Measurements from ENCODE around the gene SEMA4D.

Gene SEMA4D

DNA sequence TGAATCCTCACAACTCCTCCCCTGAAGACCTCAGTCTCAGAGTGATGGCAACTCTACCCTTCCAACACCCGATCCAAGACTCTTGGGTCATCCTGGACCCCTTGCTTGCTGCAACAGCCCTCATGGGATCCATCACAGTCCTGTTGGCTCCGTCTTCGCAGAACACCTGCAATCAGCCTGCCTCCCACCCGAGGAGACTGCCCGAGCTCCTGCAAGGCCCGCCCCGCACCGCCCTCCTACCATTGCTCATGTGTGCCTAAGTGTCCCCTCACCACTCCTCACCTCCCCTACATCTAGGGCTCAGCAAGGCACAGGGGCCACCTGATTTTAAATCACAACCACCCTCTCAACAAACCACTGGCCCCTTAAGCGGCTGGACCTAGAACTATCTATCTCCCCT is 5.3 kb downstream of the SEMA4D start:
- TF ChIP-seq ZBTB7A (IDR thresholded peaks at IDR 0.05; ENCODE audit: low read depth) (no peak), NFIC (IDR thresholded peaks at IDR 0.05) (no peak), EP300 (IDR thresholded peaks at IDR 0.05; ENCODE audit: borderline replicate concordance) (no peak), TAF1 (IDR thresholded peaks at IDR 0.05; ENCODE audit: low read depth) (no peak), RAD21 (IDR thresholded peaks at IDR 0.05; ENCODE audit: low read depth) (no peak)
- TF ChIP-seq, protein P1, sequence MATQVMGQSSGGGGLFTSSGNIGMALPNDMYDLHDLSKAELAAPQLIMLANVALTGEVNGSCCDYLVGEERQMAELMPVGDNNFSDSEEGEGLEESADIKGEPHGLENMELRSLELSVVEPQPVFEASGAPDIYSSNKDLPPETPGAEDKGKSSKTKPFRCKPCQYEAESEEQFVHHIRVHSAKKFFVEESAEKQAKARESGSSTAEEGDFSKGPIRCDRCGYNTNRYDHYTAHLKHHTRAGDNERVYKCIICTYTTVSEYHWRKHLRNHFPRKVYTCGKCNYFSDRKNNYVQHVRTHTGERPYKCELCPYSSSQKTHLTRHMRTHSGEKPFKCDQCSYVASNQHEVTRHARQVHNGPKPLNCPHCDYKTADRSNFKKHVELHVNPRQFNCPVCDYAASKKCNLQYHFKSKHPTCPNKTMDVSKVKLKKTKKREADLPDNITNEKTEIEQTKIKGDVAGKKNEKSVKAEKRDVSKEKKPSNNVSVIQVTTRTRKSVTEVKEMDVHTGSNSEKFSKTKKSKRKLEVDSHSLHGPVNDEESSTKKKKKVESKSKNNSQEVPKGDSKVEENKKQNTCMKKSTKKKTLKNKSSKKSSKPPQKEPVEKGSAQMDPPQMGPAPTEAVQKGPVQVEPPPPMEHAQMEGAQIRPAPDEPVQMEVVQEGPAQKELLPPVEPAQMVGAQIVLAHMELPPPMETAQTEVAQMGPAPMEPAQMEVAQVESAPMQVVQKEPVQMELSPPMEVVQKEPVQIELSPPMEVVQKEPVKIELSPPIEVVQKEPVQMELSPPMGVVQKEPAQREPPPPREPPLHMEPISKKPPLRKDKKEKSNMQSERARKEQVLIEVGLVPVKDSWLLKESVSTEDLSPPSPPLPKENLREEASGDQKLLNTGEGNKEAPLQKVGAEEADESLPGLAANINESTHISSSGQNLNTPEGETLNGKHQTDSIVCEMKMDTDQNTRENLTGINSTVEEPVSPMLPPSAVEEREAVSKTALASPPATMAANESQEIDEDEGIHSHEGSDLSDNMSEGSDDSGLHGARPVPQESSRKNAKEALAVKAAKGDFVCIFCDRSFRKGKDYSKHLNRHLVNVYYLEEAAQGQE (IDR thresholded peaks at IDR 0.05; ENCODE audit: low read depth) = no peak
- TF ChIP-seq, protein P2, sequence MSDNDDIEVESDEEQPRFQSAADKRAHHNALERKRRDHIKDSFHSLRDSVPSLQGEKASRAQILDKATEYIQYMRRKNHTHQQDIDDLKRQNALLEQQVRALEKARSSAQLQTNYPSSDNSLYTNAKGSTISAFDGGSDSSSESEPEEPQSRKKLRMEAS (IDR thresholded peaks at IDR 0.05) = no peak

DNA sequence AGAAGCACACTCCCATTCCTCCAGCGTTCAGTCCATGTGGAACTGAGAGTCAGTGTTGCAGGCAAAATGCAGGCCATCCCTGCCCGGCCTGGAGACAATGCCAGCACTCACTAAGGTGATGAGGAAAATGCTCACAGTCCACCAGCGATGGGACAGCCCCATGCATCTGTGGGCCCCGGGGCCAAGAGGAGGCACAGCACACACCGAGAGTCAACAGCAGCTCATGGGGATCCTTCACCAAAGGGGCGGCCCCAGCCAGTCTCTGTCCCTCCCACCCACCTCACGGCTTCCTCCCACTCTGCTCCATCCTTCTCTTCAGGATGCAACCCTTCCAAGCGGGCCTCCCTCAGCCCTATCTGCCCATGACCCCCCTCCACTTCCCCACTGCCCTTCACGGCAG is 6.2 kb downstream of the SEMA4D start:
- TF ChIP-seq NFIC (IDR thresholded peaks at IDR 0.05) = no peak
- TF ChIP-seq, protein P1 (IDR thresholded peaks at IDR 0.05; ENCODE audit: low read depth) = no peak
- TF ChIP-seq RAD21 (IDR thresholded peaks at IDR 0.05; ENCODE audit: low read depth) = no peak
- TF ChIP-seq TCF12 (IDR thresholded peaks at IDR 0.05; ENCODE audit: low read depth) = no peak
- no peak for TF ChIP-seq EGR1 (IDR thresholded peaks at IDR 0.05)
- no peak for TF ChIP-seq ZBTB7A (IDR thresholded peaks at IDR 0.05; ENCODE audit: low read depth)
- TF ChIP-seq, protein P2 (IDR thresholded peaks at IDR 0.05) = no peak
- TF ChIP-seq CREB1 (IDR thresholded peaks at IDR 0.05; ENCODE audit: low read depth) = no peak
- TF ChIP-seq EP300 (IDR thresholded peaks at IDR 0.05; ENCODE audit: borderline replicate concordance) = no peak
- TF ChIP-seq TAF1 (IDR thresholded peaks at IDR 0.05; ENCODE audit: low read depth) = no peak
- TF ChIP-seq YY1 (IDR thresholded peaks at IDR 0.05; ENCODE audit: low read depth) = no peak

DNA sequence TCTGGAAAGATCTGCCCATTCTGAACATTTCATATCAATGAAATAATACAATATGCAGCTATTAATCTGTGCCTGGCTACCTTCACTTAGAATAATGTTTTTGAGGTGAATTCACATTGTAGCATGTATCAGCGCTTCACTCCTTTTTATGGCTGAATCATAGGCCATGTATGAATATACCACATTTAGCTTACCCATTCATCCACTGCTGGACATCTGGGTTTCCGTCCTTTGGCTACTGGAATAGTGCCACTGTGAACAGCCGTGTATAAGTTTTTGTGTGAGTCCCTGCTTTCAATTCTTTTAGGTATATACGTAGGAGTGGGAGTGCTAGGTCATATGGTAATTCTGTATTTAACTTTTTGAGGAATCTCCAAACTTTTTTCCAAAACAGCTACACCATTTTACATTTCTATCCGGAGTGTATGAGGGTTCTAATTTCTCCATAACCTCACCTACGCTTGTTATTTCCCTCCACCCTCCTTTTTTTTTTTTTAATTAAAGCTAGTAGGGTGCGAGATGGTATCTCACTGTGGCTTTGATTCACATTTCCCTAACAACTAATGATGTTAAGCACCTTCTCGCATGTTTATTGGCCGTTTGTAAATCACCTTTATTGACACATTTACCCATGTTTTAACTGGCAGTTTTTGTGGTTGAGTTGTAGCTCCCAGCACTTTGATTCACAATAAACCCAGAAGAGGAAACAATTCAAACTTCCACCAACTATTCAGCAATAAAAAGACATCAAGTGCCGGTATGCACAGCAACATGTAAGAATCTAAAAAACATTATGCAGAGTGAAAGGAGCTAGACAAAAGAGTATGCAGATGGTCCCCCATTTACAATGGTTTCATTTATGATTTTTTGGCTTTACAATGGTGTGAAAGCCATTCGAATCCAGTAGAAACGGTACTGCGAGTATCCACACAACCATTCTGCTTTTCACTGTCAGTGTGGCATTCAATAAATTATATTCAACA is 8.1 kb downstream of the SEMA4D start:
- TF ChIP-seq EP300 (IDR thresholded peaks at IDR 0.05; ENCODE audit: borderline replicate concordance) (no peak), NFIC (IDR thresholded peaks at IDR 0.05) (no peak), FOXM1 (IDR thresholded peaks at IDR 0.05; ENCODE audit: borderline replicate concordance, low read depth) (no peak), YY1 (IDR thresholded peaks at IDR 0.05; ENCODE audit: low read depth) (no peak), CEBPB (IDR thresholded peaks at IDR 0.05) (no peak)
- TF ChIP-seq, protein P1 (IDR thresholded peaks at IDR 0.05; ENCODE audit: low read depth) = no peak
- TF ChIP-seq, protein P2 (IDR thresholded peaks at IDR 0.05) = no peak

DNA sequence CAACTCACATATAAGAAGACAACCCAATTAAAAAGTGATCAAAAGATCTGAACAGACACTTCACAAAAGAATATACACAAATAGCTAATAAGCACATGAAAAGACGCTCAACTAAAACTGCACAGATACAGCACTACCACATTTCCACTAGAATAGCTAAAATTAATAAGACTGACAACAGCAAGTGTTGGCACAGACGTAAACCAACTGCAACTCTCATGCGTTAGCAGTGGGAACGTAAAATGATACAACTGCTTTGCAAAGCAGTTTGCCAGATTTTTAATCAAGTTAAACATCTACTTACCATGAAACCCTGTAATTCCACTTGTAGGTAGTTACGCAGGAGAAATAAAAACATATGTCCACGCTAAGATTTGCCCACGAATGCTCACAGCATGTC is 9.0 kb downstream of the SEMA4D start:
- TF ChIP-seq, protein P3, sequence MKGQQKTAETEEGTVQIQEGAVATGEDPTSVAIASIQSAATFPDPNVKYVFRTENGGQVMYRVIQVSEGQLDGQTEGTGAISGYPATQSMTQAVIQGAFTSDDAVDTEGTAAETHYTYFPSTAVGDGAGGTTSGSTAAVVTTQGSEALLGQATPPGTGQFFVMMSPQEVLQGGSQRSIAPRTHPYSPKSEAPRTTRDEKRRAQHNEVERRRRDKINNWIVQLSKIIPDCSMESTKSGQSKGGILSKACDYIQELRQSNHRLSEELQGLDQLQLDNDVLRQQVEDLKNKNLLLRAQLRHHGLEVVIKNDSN (IDR thresholded peaks at IDR 0.05) = no peak
- TF ChIP-seq TCF12 (IDR thresholded peaks at IDR 0.05; ENCODE audit: low read depth) = no peak
- TF ChIP-seq EGR1 (IDR thresholded peaks at IDR 0.05) = no peak
- TF ChIP-seq CREB1 (IDR thresholded peaks at IDR 0.05; ENCODE audit: low read depth) = no peak
- no peak for TF ChIP-seq FOXM1 (IDR thresholded peaks at IDR 0.05; ENCODE audit: borderline replicate concordance, low read depth)
- no peak for TF ChIP-seq TAF1 (IDR thresholded peaks at IDR 0.05; ENCODE audit: low read depth)
- no peak for TF ChIP-seq ZBTB7A (IDR thresholded peaks at IDR 0.05; ENCODE audit: low read depth)
- no peak for TF ChIP-seq NFIC (IDR thresholded peaks at IDR 0.05)
- TF ChIP-seq, protein P2 (IDR thresholded peaks at IDR 0.05) = no peak
- TF ChIP-seq CEBPB (IDR thresholded peaks at IDR 0.05) = no peak
- TF ChIP-seq, protein P1 (IDR thresholded peaks at IDR 0.05; ENCODE audit: low read depth) = no peak
- no peak for TF ChIP-seq TEAD4 (IDR thresholded peaks at IDR 0.05)
- TF ChIP-seq EP300 (IDR thresholded peaks at IDR 0.05; ENCODE audit: borderline replicate concordance) = no peak
- TF ChIP-seq YY1 (IDR thresholded peaks at IDR 0.05; ENCODE audit: low read depth) = no peak
- TF ChIP-seq RAD21 (IDR thresholded peaks at IDR 0.05; ENCODE audit: low read depth) = no peak

Measured in Ishikawa (cell line).